NCI-H1417 (cell line): ENCODE data around the gene PRODH2.
"Not testable (repeated sequence)": the region's sequence is repeated elsewhere in the genome, so short reads cannot be mapped to it uniquely, and the experiment has no call there.

Source experiments
- DNase-seq, 3 experiments: peaks; one replicate each; lab custom pipeline; 2025; lab: John Stamatoyannopoulos, UW

PRODH2 gene

GRCh38 chr19:35843676-35844481 is 31.2 kb upstream of the PRODH2 start:
- peak in 1 of 3 experiments; percentile 15 for DNase-seq

GRCh38 chr19:35842666-35843272 is 30.1 kb upstream of the PRODH2 start:
- no peak for DNase-seq

GRCh38 chr19:35841961-35842595 is 29.4 kb upstream of the PRODH2 start:
- no peak for DNase-seq

GRCh38 chr19:35836096-35836495 is 23.5 kb upstream of the PRODH2 start:
- not testable (repeated sequence) for DNase-seq

DNA sequence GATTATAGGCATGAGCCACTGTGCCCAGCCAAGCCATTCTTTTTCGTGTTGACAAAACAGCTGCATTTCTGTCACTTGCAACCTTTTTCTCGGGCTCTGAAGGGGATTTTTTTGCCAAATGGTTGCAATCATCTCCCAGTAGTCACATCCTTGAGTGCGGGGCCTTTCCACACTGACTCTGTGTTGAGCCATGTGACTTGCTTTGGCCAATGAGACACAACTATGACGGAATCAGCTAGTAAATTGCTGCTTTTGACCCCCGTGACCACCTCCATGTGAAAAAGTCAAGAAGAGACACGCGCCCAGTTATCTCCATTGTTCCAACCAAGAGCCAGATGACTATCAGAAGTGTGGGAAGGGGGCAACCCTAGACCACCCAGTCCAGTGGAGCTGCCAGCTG is 21.3 kb upstream of the PRODH2 start:
- no peak for DNase-seq

DNA sequence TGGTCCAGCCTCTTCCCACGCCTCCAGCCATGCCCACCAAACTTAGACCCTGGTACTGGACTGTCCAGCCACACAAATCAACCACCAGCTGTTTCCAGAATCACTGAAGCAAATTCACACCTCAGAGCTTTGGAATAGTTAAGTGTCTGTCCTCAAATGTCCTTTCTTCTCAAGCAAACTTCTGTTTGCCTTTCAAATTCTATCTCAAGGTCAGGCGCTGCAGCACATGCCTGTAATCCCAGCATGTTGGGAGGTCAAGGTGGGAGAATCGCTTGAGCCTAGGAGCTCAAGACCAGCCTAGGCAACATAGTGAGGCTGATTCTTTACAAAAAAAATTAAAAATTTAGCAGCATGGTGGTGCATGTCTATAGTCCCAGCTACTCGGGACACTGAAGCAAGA is 19.4 kb upstream of the PRODH2 start:
- no peak for DNase-seq

DNA sequence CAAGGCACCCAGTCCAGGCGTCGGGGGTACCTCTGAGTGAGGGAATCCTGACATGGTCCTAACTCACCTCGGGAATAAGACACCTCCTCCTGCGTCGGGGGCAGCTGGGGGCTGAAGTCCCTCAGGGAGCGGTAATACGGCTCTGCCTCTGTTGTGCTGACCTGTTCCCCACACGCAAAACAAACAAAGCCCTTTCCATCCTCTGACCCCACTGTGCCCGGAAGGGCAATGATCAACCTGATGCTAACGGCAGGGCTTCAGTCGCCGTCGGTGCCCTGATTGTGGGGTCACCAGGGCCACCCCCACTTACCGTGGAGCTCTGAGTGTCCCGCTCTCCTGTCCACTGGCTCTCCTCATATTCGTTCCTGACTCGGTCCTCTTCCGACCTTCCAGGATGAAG is 18.3 kb upstream of the PRODH2 start:
- no peak for DNase-seq

DNA sequence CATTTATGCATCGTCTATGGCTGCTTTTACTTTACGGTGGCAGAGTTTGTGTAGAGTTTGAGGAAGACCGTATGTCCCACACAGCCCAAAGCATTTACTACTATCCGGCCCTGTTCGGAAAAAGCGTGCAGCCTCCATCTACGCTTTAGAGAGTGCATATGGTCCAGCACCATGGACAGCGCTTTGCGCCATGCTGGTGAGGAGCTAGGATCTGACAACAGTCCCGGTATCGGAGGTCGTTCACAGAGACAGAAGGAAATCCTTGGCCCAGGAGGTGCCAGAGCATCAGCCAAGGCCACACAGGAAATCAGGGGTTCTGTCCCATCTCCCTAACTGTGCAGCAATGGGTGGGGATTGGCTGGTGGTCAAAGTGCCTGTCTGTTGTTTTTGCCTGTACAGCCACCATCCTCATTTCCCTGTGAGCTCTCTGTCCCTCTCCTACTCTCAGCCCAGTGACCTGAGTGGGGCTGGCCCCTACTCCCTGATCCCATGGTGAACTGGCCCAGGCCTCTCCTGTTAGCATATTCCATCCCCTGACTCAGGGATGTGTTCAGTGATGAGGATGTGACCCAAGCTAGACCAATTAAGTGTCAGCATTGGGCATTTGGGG is 16.2 kb upstream of the PRODH2 start:
- DNase-seq, result no peak

DNA sequence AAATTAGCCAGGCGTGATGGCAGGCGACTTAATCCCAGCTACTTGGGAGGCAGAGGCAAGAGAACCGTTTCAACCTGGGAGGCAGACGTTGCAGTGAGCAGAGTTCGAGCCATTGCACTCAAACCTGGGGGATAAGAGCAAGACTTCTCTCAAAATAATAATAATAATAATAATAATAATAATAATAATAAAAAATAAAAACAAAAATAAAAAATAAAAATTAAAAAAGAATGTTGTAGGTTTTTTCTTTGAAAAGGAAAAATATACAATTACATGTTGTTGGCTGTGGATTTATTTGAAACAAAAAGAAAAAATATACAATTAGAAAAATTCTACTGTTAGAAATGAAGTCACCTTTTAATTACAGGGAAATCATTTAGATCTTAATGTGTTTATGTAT is 11.5 kb upstream of the PRODH2 start:
- no peak for DNase-seq

DNA sequence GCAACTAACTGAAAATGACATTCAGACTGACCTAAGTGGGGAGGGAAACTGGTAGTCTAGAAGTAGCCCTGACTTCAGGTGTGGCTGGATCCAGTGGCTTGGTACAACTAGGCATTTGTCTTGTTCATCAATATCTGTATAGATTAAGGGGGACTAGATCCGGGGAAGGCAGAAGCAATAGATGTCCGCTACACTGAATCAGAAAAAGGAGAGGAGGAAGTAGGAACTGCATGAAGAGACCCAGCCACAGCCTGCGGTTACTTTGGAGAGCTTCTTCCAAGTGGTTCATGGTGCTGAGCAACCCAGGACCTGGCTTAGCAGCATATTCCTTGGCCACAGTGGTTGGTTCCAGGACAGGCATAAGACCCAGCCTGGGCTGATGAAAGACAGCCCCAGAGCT is 9.9 kb upstream of the PRODH2 start:
- no peak for DNase-seq

GRCh38 chr19:35818445-35818844 is 5.8 kb upstream of the PRODH2 start:
- DNase-seq, result no peak

DNA sequence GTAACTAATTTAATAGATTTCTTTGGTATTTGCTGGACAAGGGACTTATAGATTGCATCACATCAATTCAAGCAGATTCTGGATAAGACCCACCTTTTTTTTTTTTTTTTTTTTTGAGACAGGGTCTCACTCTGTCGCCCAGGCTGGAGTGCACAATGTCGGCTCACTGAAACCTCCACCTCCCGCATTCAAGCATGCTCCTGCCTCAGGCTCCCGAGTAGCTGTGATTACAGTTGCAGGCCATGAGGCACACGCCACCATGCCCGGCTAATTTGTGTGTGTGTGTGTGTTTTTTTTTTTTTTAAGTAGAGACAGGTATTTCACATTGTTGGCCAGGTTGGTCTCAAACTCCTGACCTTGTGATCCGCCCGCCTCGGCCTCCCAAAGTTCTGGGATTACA is 4.2 kb upstream of the PRODH2 start:
- no peak for DNase-seq

DNA sequence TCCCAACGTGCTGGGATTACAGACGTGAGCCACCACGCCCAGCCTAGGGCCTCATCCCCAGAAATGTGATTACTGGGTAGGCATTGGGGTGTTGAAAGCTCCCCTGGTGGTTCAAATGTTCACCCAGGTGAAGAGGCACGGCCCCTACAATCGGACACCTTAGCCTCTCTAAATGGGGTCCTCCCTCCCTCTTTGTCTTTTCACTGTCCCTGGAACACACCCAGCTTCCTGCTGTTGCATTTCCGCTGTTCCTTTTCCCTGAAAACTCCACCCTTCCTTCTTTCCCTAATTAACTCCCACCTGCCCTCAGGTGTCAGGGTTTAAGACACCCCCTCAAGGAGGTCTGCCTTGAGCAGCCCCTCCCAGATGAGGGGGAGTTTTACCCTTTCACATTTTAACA is 3.6 kb upstream of the PRODH2 start:
- DNase-seq, result no peak

DNA sequence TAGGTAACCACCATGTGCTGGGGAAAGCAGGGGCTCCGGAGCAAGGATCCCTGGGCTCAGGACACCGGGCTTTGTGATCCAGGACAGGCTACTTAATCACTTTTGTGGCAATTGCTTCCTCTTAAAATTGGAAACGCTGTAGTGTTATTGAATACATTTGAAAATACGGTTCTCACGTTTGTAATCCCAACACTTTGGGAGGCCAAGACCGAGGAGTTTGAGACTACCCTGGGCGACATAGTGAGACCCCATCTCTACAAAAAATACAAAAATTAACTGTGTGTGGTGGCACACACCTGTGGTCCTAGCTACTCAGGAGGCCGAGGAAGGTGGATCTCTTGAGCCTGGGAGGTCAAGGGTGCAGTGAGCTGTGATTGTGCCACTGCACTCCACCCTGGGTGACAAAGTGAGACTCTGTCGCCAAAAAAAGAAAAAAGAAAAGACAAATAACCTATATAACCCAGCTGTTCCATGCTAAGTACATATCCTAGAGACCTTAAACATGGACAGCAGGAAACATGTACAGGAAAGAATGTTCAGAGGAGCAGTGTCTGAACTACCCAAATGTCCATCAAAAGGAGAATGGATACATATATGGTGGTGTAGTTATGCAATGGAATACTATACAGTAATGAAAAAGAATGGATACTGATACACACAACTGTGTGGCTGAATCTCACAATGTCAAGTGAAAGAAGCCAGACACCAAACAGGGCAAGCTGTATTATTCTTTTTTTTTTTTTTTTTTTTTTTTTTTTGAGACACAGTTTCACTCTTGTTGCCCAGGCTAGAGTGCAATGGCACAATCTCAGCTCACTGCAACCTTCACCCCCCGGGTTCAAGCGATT is 622 bp upstream of the PRODH2 start:
- no peak for DNase-seq

GRCh38 chr19:35811317-35812219 is 1.1 kb downstream of the PRODH2 start:
- DNase-seq, result no peak

- DNase-seq, result no peak
Observed at GRCh38 chr19:35807633-35808032, 5.0 kb downstream of the PRODH2 start.

- no peak for DNase-seq
Observed at GRCh38 chr19:35806597-35806996, 6.0 kb downstream of the PRODH2 start.

- DNase-seq, result peak in 2 of 3 experiments; percentile 26 to 58
Observed at GRCh38 chr19:35805526-35806102, 7.0 kb downstream of the PRODH2 start.

- DNase-seq, result no peak
Observed at GRCh38 chr19:35801828-35802227, 10.8 kb downstream of the PRODH2 start.

GRCh38 chr19:35797663-35798062 is 15.0 kb downstream of the PRODH2 start:
- no peak for DNase-seq
